ENCODE measurements around the gene NDUFA7. TPM values are rescaled to one million over a fixed set of nuclear protein-coding genes. Genes with fewer than 3 reads are reported as not detected.

The NDUFA7 gene
- total RNA-seq, 4 donors from 2014 or later = 23.3 to 38.7 (median 25.2) TPM

- WGBS = 3% methylated on average over 38 of the region's 81 CpGs
- peak in 1 of 2 donors; percentile 72 for TF ChIP-seq POLR2A (IDR thresholded peaks at IDR 0.05)
- no peak for TF ChIP-seq EP300 (IDR thresholded peaks at IDR 0.05)
- Histone ChIP-seq H3K27me3 (no peaks in the 10 kb centered on the region), H3K27ac (peak within 1 kb of the TSS; percentile 89), H3K36me3 (peaks cover 6% of the 10 kb centered on the region), H3K4me3 (peak within 1 kb of the TSS; percentile 72), H3K4me1 (peaks cover 80% of the 10 kb centered on the region), H3K9me3 (no peaks in the 10 kb centered on the region)
- peak; percentile 90 to 92 for DNase-seq (ENCODE audit: low spot score in 2 of 2)
Measured at GRCh38 chr19:8363803-8364771, 42.9 kb upstream of the NDUFA7 start, which contains the start of gene ANGPTL4. Gene ANGPTL4, plus strand, starts transcription at chr19:8364155. Its CDS starts 167 bp downstream, at chr19:8364322.

- Histone ChIP-seq H3K4me1 (peaks cover 61% of the 10 kb centered on the region), H3K4me3 (peak overlapping the region; percentile 72), H3K27me3 (no peaks in the 10 kb centered on the region), H3K36me3 (no peaks in the 10 kb centered on the region), H3K9me3 (no peaks in the 10 kb centered on the region), H3K27ac (peak overlapping the region; percentile 89)
- TF ChIP-seq POLR2AphosphoS5 (IDR thresholded peaks at IDR 0.05) (peak; percentile 78 to 91 (median 86)), CTCF (IDR thresholded peaks at IDR 0.05) (no peak)
- peak; percentile 96 to 97 for DNase-seq (ENCODE audit: low spot score in 2 of 2)
- 21% methylated on average over 12 of the region's 12 CpGs for WGBS
Measured at GRCh38 chr19:8361921-8362793, 41.0 kb upstream of the NDUFA7 start.

GRCh38 chr19:8360196-8360595 is 39.0 kb upstream of the NDUFA7 start:
- no peaks in the 10 kb centered on the region for H3K27me3 ChIP-seq
- DNase-seq (ENCODE audit: low spot score in 2 of 2) = no peak
- 85% methylated on average over 8 of the region's 8 CpGs for whole genome bisulfite sequencing
- no peak for TF ChIP-seq CTCF (IDR thresholded peaks at IDR 0.05)
- no peak for TF ChIP-seq POLR2A (IDR thresholded peaks at IDR 0.05)
- no peak for TF ChIP-seq EP300 (IDR thresholded peaks at IDR 0.05)
- TF ChIP-seq POLR2AphosphoS5 (IDR thresholded peaks at IDR 0.05) = no peak
- H3K27ac ChIP-seq = no peak overlapping the region
- peaks cover 48% of the 10 kb centered on the region for H3K4me1 ChIP-seq
- H3K36me3 ChIP-seq = no peaks in the 10 kb centered on the region
- H3K9me3 ChIP-seq = no peaks in the 10 kb centered on the region
- no peak overlapping the region for H3K4me3 ChIP-seq

GRCh38 chr19:8358948-8359347 is 37.8 kb upstream of the NDUFA7 start:
- H3K4me1 ChIP-seq = peaks cover 48% of the 10 kb centered on the region
- H3K27ac ChIP-seq = no peak overlapping the region
- no peaks in the 10 kb centered on the region for H3K36me3 ChIP-seq
- no peaks in the 10 kb centered on the region for H3K27me3 ChIP-seq
- no peaks in the 10 kb centered on the region for H3K9me3 ChIP-seq
- DNase-seq (ENCODE audit: low spot score in 2 of 2) = no peak
- no peak overlapping the region for H3K4me3 ChIP-seq
- TF ChIP-seq POLR2AphosphoS5 (IDR thresholded peaks at IDR 0.05) (no peak), CTCF (IDR thresholded peaks at IDR 0.05) (no peak), POLR2A (IDR thresholded peaks at IDR 0.05) (no peak), EP300 (IDR thresholded peaks at IDR 0.05) (no peak)
- WGBS = 82% methylated on average over 6 of the region's 6 CpGs

- Histone ChIP-seq H3K4me3 (no peak overlapping the region), H3K27me3 (no peaks in the 10 kb centered on the region), H3K9me3 (no peaks in the 10 kb centered on the region), H3K4me1 (peaks cover 45% of the 10 kb centered on the region), H3K27ac (no peak overlapping the region), H3K36me3 (no peaks in the 10 kb centered on the region)
- TF ChIP-seq CTCF (IDR thresholded peaks at IDR 0.05) (no peak), POLR2A (IDR thresholded peaks at IDR 0.05) (no peak), POLR2AphosphoS5 (IDR thresholded peaks at IDR 0.05) (no peak), EP300 (IDR thresholded peaks at IDR 0.05) (no peak)
- DNase-seq (ENCODE audit: low spot score in 2 of 2) = no peak
- WGBS = 83% methylated on average over 4 of the region's 4 CpGs
Measured at GRCh38 chr19:8357007-8357521, 35.9 kb upstream of the NDUFA7 start.

Measured in suprapubic skin (tissue), 4 donors.